Osteocyte (in vitro differentiated cells): ENCODE results near the gene TOE1. TPM values are rescaled to one million over a fixed set of nuclear protein-coding genes. Genes with fewer than 3 reads are reported as not detected.
"Not testable (repeated sequence)": the region's sequence is repeated elsewhere in the genome, so short reads cannot be mapped to it uniquely, and the experiment has no call there.

Experiments
- DNase-seq: peaks from one replicate; pipeline ENCODE4 v3.0.0; 2021; ENCODE audit warnings: mixed read lengths; ENCODE audit not compliant: unreplicated experiment; ENCODE audit errors: extremely low spot score
- H3K27ac Mint-ChIP-seq: one replicate; pipeline ENCODE4 v1.8.0; 2021; ENCODE audit warnings: mild to moderate bottlenecking, mixed read lengths; ENCODE audit not compliant: unreplicated experiment
- H3K27me3 Mint-ChIP-seq: one replicate; pipeline ENCODE4 v1.8.0; 2021; ENCODE audit warnings: mixed read lengths; ENCODE audit not compliant: unreplicated experiment
- H3K36me3 Mint-ChIP-seq: one replicate; pipeline ENCODE4 v1.8.0; 2021; ENCODE audit warnings: mixed read lengths; ENCODE audit not compliant: unreplicated experiment
- H3K4me1 Mint-ChIP-seq: one replicate; pipeline ENCODE4 v1.8.0; 2021; ENCODE audit warnings: mixed read lengths; ENCODE audit not compliant: unreplicated experiment
- H3K4me3 Mint-ChIP-seq: one replicate; pipeline ENCODE4 v1.8.0; 2021; ENCODE audit warnings: mild to moderate bottlenecking, moderate library complexity, mixed read lengths; ENCODE audit not compliant: unreplicated experiment
- H3K9me3 Mint-ChIP-seq: one replicate; pipeline ENCODE4 v1.8.0; 2021; ENCODE audit warnings: mixed read lengths; ENCODE audit not compliant: unreplicated experiment
- total RNA-seq: library from RNA; stranded (reverse); gene quantifications from 2 replicates; pipeline ENCODE4 v1.2.1, GENCODE V29; 2021
- TF ChIP-seq, protein P1 (sequence below): fragments of 200-600 bp; sonication (generic); IDR thresholded peaks from 2 replicates; pipeline ENCODE4 v1.5.0; 2021; ENCODE audit warnings: antibody characterized with exemption, mild to moderate bottlenecking, moderate library complexity

TOE1 gene
- total RNA-seq, 1 donor from 2014 or later: 8.5 TPM

GRCh38 chr1:45383191-45383590 is 43.2 kb downstream of the TOE1 start:
- Mint-ChIP-seq H3K27me3 (peaks cover 9% of the 10 kb centered on the region), H3K4me3 (no peak overlapping the region), H3K36me3 (no peaks in the 10 kb centered on the region), H3K4me1 (no peaks in the 10 kb centered on the region), H3K9me3 (no peaks in the 10 kb centered on the region), H3K27ac (no peak overlapping the region)
- TF ChIP-seq, protein P1, sequence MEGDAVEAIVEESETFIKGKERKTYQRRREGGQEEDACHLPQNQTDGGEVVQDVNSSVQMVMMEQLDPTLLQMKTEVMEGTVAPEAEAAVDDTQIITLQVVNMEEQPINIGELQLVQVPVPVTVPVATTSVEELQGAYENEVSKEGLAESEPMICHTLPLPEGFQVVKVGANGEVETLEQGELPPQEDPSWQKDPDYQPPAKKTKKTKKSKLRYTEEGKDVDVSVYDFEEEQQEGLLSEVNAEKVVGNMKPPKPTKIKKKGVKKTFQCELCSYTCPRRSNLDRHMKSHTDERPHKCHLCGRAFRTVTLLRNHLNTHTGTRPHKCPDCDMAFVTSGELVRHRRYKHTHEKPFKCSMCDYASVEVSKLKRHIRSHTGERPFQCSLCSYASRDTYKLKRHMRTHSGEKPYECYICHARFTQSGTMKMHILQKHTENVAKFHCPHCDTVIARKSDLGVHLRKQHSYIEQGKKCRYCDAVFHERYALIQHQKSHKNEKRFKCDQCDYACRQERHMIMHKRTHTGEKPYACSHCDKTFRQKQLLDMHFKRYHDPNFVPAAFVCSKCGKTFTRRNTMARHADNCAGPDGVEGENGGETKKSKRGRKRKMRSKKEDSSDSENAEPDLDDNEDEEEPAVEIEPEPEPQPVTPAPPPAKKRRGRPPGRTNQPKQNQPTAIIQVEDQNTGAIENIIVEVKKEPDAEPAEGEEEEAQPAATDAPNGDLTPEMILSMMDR: no peak
- DNase-seq: no peak

GRCh38 chr1:45384213-45384612 is 44.2 kb downstream of the TOE1 start:
- H3K27ac Mint-ChIP-seq, DNase-seq, H3K4me1 Mint-ChIP-seq: not testable (repeated sequence)

GRCh38 chr1:45385302-45385701 is 45.3 kb downstream of the TOE1 start:
- H3K9me3 Mint-ChIP-seq: no peaks in the 10 kb centered on the region

More at GRCh38 chr1:45384213-45384612, 44.2 kb downstream of the TOE1 start:
- not testable (repeated sequence) for H3K27me3 Mint-ChIP-seq, H3K4me3 Mint-ChIP-seq, H3K9me3 Mint-ChIP-seq, H3K36me3 Mint-ChIP-seq

DNA sequence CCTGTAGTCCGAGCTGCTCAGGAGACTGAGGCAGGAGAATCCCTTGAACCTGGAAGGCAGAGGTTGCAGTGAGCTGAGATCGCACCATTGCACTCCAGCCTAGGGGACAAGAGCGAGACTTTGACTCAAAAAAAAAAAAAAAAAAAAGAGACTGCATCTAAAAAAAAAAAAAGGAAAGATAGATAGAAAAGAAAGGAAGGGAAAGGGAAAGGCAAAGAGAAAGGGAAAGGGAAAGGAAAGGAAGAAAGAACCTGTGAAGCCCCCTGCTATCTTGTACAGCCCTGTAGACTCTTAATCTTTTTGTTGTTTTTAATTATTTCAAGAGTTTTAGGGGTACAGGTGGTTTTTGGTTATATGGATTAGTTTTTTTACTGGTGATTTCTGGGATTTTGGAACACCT is 46.2 kb downstream of the TOE1 start:
- Mint-ChIP-seq H3K4me3 (no peak overlapping the region), H3K4me1 (no peaks in the 10 kb centered on the region), H3K36me3 (no peaks in the 10 kb centered on the region), H3K27ac (no peak overlapping the region), H3K9me3 (no peaks in the 10 kb centered on the region), H3K27me3 (peaks cover 15% of the 10 kb centered on the region)
- TF ChIP-seq, protein P1: no peak
- DNase-seq: no peak

More at GRCh38 chr1:45385302-45385701, 45.3 kb downstream of the TOE1 start:
- H3K4me3 Mint-ChIP-seq: no peak overlapping the region
- no peak overlapping the region for H3K27ac Mint-ChIP-seq
- H3K4me1 Mint-ChIP-seq: no peaks in the 10 kb centered on the region
- no peaks in the 10 kb centered on the region for H3K36me3 Mint-ChIP-seq
- no peak for DNase-seq
- TF ChIP-seq, protein P1: no peak
- H3K27me3 Mint-ChIP-seq: peaks cover 15% of the 10 kb centered on the region

Other genes with a start within 250 kb of the TOE1 start
- 0.57 and 0.73 TPM in 2 replicates for gene ZSWIM5, start 133.6 kb upstream of the TOE1 start, total RNA-seq
- 0.35 TPM in 1 of 2 replicates, not detected in the other for gene HPDL, start 13.3 kb upstream of the TOE1 start, total RNA-seq
- 19.9 and 25.1 TPM in 2 replicates for gene MUTYH, start 270 bp downstream of the TOE1 start, total RNA-seq
- 2.7 and 4.1 TPM in 2 replicates for gene TESK2, start 151.0 kb downstream of the TOE1 start, total RNA-seq
- gene CCDC163, start 159.9 kb downstream of the TOE1 start, total RNA-seq: 1.6 and 1.8 TPM in 2 replicates
- 6.7 and 6.9 TPM in 2 replicates for gene MMACHC, start 160.1 kb downstream of the TOE1 start, total RNA-seq
- 291 and 292 TPM in 2 replicates for gene PRDX1, start 181.7 kb downstream of the TOE1 start, total RNA-seq
- 175 TPM in 2 replicates for gene AKR1A1, start 210.7 kb downstream of the TOE1 start, total RNA-seq
- gene NASP, start 243.9 kb downstream of the TOE1 start, total RNA-seq: 71.2 and 72.5 TPM in 2 replicates